Trophoblast cell (in vitro differentiated cells and primary cell): Measurements from ENCODE around the gene ARX.

Experiments used
- DNase-seq, 2 donors: peaks; one replicate each; pipeline ENCODE4 v3.0.0-alpha.2; 2016
- H2AFZ ChIP-seq: 2 replicates; pipeline ENCODE4 v1.6.1; 2013; ENCODE audit warnings: low read length, moderate library complexity, mild to moderate bottlenecking; ENCODE audit not compliant: insufficient read depth, poor library complexity
- H2AK5ac ChIP-seq: 2 replicates; pipeline ENCODE4 v1.6.1; 2013; ENCODE audit warnings: mild to moderate bottlenecking, low read length
- H2BK120ac ChIP-seq: 2 replicates; pipeline ENCODE4 v1.6.1; 2013; ENCODE audit warnings: low read length, mild to moderate bottlenecking, moderate library complexity; ENCODE audit not compliant: insufficient read depth, poor library complexity
- H2BK12ac ChIP-seq: 2 replicates; pipeline ENCODE4 v1.6.1; 2013; ENCODE audit warnings: mild to moderate bottlenecking, low read length, moderate library complexity
- H2BK5ac ChIP-seq: 2 replicates; pipeline ENCODE4 v1.6.1; 2013; ENCODE audit warnings: low read length, low read depth, moderate library complexity, mild to moderate bottlenecking; ENCODE audit not compliant: poor library complexity
- H3K14ac ChIP-seq: 2 replicates; pipeline ENCODE4 v1.6.1; 2013; ENCODE audit warnings: mild to moderate bottlenecking, low read length
- H3K18ac ChIP-seq: 2 replicates; pipeline ENCODE4 v1.6.1; 2013; ENCODE audit warnings: mild to moderate bottlenecking, low read length
- H3K23ac ChIP-seq: 2 replicates; pipeline ENCODE4 v1.6.1; 2013; ENCODE audit warnings: low read length
- H3K27ac ChIP-seq: 2 replicates; pipeline ENCODE4 v1.5.1; 2013; ENCODE audit warnings: low read depth, mild to moderate bottlenecking, inconsistent platforms, low read length, moderate library complexity
- H3K27me3 ChIP-seq: 2 replicates; pipeline ENCODE4 v1.6.1; 2013; ENCODE audit warnings: inconsistent platforms, mild to moderate bottlenecking, low read length, moderate library complexity; ENCODE audit not compliant: insufficient read depth
- H3K36me3 ChIP-seq, 2 experiments: 1 replicate in 1 of 2; 2 replicates in 1 of 2; pipeline ENCODE4 v1.6.1; 2013; ENCODE audit warnings: low read length in 2 of 2, mild to moderate bottlenecking in 2 of 2, moderate library complexity in 1 of 2; ENCODE audit not compliant: insufficient read depth in 2 of 2, control insufficient read depth in 1 of 2
- H3K4ac ChIP-seq: 2 replicates; pipeline ENCODE4 v1.6.1; 2013; ENCODE audit warnings: low read depth, mild to moderate bottlenecking, low read length, moderate library complexity
- H3K4me1 ChIP-seq, 2 experiments: 1 replicate in 1 of 2; 2 replicates in 1 of 2; pipeline ENCODE4 v1.6.1; 2013; ENCODE audit warnings: low read length in 2 of 2, mild to moderate bottlenecking in 2 of 2, moderate library complexity in 1 of 2; ENCODE audit not compliant: insufficient read depth in 2 of 2, control insufficient read depth in 1 of 2
- H3K4me2 ChIP-seq: 2 replicates; pipeline ENCODE4 v1.6.1; 2013; ENCODE audit warnings: inconsistent platforms, mild to moderate bottlenecking, low read length, moderate library complexity
- H3K4me3 ChIP-seq: 2 replicates; pipeline ENCODE4 v1.5.1; 2013; ENCODE audit warnings: mild to moderate bottlenecking, low read depth, low read length, inconsistent platforms
- H3K79me1 ChIP-seq: one replicate; pipeline ENCODE4 v1.6.1; 2013; ENCODE audit warnings: low read length
- H3K79me2 ChIP-seq: 2 replicates; pipeline ENCODE4 v1.6.1; 2013; ENCODE audit warnings: low read length, mild to moderate bottlenecking; ENCODE audit not compliant: control insufficient read depth, insufficient read depth, poor library complexity
- H3K9ac ChIP-seq: 2 replicates; pipeline ENCODE4 v1.6.1; 2013; ENCODE audit warnings: mild to moderate bottlenecking, low read length
- H3K9me3 ChIP-seq: 2 replicates; pipeline ENCODE4 v1.6.1; 2013; ENCODE audit warnings: low read depth, mild to moderate bottlenecking, control low read depth, inconsistent platforms, low read length; ENCODE audit not compliant: insufficient read depth
- H4K12ac ChIP-seq: 2 replicates; pipeline ENCODE4 v1.6.1; 2013; ENCODE audit warnings: low read depth, mild to moderate bottlenecking, low read length, moderate library complexity
- H4K8ac ChIP-seq: 2 replicates; pipeline ENCODE4 v1.6.1; 2013; ENCODE audit warnings: low read depth, mild to moderate bottlenecking, low read length, moderate library complexity
- H4K91ac ChIP-seq: one replicate; pipeline ENCODE4 v1.6.1; 2013; ENCODE audit warnings: low read depth, mild to moderate bottlenecking, low read length, moderate library complexity
- WGBS: extraction: QIAGEN DNeasy Blood & Tissue Kit; methylation state at CpG from one replicate; pipeline ENCODE4 v1.1.7; 2013; ENCODE audit warnings: missing lambda C conversion rate; ENCODE audit not compliant: insufficient read length, insufficient coverage; ENCODE audit errors: extremely low coverage; 5-methylcytosine and 5-hydroxymethylcytosine counted together

ARX gene

GRCh38 chrX:25034889-25035288 lies 19.1 kb upstream of the ARX start:
- DNase-seq = peak in 1 of 2 donors; percentile 58
- no peaks in the 10 kb centered on the region for H3K36me3 ChIP-seq
- H2BK5ac ChIP-seq = no peak overlapping the region
- no peak overlapping the region for H3K27ac ChIP-seq
- H3K14ac ChIP-seq = no peak overlapping the region
- no peak overlapping the region for H3K18ac ChIP-seq
- H3K23ac ChIP-seq = no peak overlapping the region
- H3K4me3 ChIP-seq = no peak overlapping the region
- no peak overlapping the region for H3K4ac ChIP-seq
- H4K91ac ChIP-seq = no peak overlapping the region
- no peak overlapping the region for H4K12ac ChIP-seq
- H2AFZ ChIP-seq = no peak overlapping the region
- no peak overlapping the region for H3K4me2 ChIP-seq
- no peaks in the 10 kb centered on the region for H3K79me2 ChIP-seq
- no CpG with 5 or more reads among the region's 3 CpGs for WGBS
- H3K9ac ChIP-seq = no peak overlapping the region
- no peak overlapping the region for H2BK12ac ChIP-seq
- H3K9me3 ChIP-seq = no peaks in the 10 kb centered on the region
- no peak overlapping the region for H4K8ac ChIP-seq
- no peak overlapping the region for H2AK5ac ChIP-seq
- H3K27me3 ChIP-seq = no peaks in the 10 kb centered on the region
- no peaks in the 10 kb centered on the region for H3K4me1 ChIP-seq
- no peaks in the 10 kb centered on the region for H3K79me1 ChIP-seq
- no peak overlapping the region for H2BK120ac ChIP-seq

GRCh38 chrX:25029288-25029825 lies 13.6 kb upstream of the ARX start:
- H3K36me3 ChIP-seq = no peaks in the 10 kb centered on the region
- H3K79me2 ChIP-seq = no peaks in the 10 kb centered on the region
- H4K12ac ChIP-seq = no peak overlapping the region
- no peak overlapping the region for H3K14ac ChIP-seq
- H2BK5ac ChIP-seq = no peak overlapping the region
- no peak overlapping the region for H2BK12ac ChIP-seq
- H2AFZ ChIP-seq = no peak overlapping the region
- H3K79me1 ChIP-seq = no peaks in the 10 kb centered on the region
- H3K4me2 ChIP-seq = no peak overlapping the region
- H3K9ac ChIP-seq = no peak overlapping the region
- no peak for DNase-seq
- no peaks in the 10 kb centered on the region for H3K9me3 ChIP-seq
- H2AK5ac ChIP-seq = no peak overlapping the region
- H3K18ac ChIP-seq = no peak overlapping the region
- H3K23ac ChIP-seq = no peak overlapping the region
- H3K4me3 ChIP-seq = no peak overlapping the region
- no peak overlapping the region for H2BK120ac ChIP-seq
- H3K27me3 ChIP-seq = no peaks in the 10 kb centered on the region
- H3K4me1 ChIP-seq = no peaks in the 10 kb centered on the region
- no peak overlapping the region for H3K27ac ChIP-seq
- H4K91ac ChIP-seq = no peak overlapping the region
- no CpG with 5 or more reads among the region's 16 CpGs for WGBS
- H4K8ac ChIP-seq = no peak overlapping the region
- no peak overlapping the region for H3K4ac ChIP-seq

- Histone ChIP-seq H2BK5ac (no peak overlapping the region), H2BK12ac (no peak overlapping the region), H3K23ac (no peak overlapping the region), H3K9me3 (no peaks in the 10 kb centered on the region), H3K4me1 (no peaks in the 10 kb centered on the region), H3K79me1 (no peaks in the 10 kb centered on the region), H3K9ac (no peak overlapping the region), H2AFZ (no peak overlapping the region), H3K79me2 (no peaks in the 10 kb centered on the region), H2AK5ac (no peak overlapping the region), H3K27me3 (peaks cover 5% of the 10 kb centered on the region), H3K18ac (no peak overlapping the region), H3K4ac (no peak overlapping the region), H3K4me2 (no peak overlapping the region), H3K36me3 (no peaks in the 10 kb centered on the region), H3K27ac (no peak overlapping the region), H4K12ac (no peak overlapping the region), H3K14ac (no peak overlapping the region), H4K91ac (no peak overlapping the region), H2BK120ac (no peak overlapping the region), H3K4me3 (no peak overlapping the region), H4K8ac (no peak overlapping the region)
- no CpG with 5 or more reads among the region's 7 CpGs for WGBS
- peak in 1 of 2 donors; percentile 70 for DNase-seq
Observed at GRCh38 chrX:25028726-25029125, 13.0 kb upstream of the ARX start.

- Histone ChIP-seq H2BK5ac (no peak overlapping the region), H3K4me3 (no peak overlapping the region), H3K9me3 (no peaks in the 10 kb centered on the region), H3K18ac (no peak overlapping the region), H4K12ac (no peak overlapping the region), H2BK12ac (no peak overlapping the region), H3K27me3 (peaks cover 23% of the 10 kb centered on the region), H3K79me2 (no peaks in the 10 kb centered on the region), H3K14ac (no peak overlapping the region), H3K23ac (no peak overlapping the region), H3K9ac (no peak overlapping the region), H4K8ac (no peak overlapping the region), H2AK5ac (no peak overlapping the region), H3K4me2 (no peak overlapping the region), H3K79me1 (no peaks in the 10 kb centered on the region), H2BK120ac (no peak overlapping the region), H3K4ac (no peak overlapping the region), H2AFZ (no peak overlapping the region), H3K36me3 (no peaks in the 10 kb centered on the region), H4K91ac (no peak overlapping the region), H3K27ac (no peak overlapping the region), H3K4me1 (no peaks in the 10 kb centered on the region)
- WGBS = no CpG with 5 or more reads among the region's 6 CpGs
- no peak for DNase-seq
Observed at GRCh38 chrX:25026576-25026975, 10.8 kb upstream of the ARX start.
